Spinal cord (tissue), 10 donors: Measurements from ENCODE around the gene SMC3. TPM values are rescaled to one million over a fixed set of nuclear protein-coding genes. Genes with fewer than 3 reads are reported as not detected.

Experiments
- DNase-seq, 6 donors: peaks; one replicate each; pipeline versions ENCODE4 v3.0.0 to v3.0.0-alpha.2; 2013 to 2015; ENCODE audit warnings: low spot score in 6 of 6, low read depth in 4 of 6
- H3K27ac ChIP-seq: one replicate; pipeline ENCODE4 v1.5.1; 2013; ENCODE audit warnings: low read depth, low read length, control low read depth
- H3K27me3 ChIP-seq: one replicate; pipeline ENCODE4 v1.6.1; 2013; ENCODE audit warnings: low read length; ENCODE audit not compliant: control insufficient read depth, insufficient read depth
- H3K36me3 ChIP-seq: one replicate; pipeline ENCODE4 v1.6.1; 2013; ENCODE audit warnings: low read length; ENCODE audit not compliant: control insufficient read depth, insufficient read depth
- H3K4me1 ChIP-seq: one replicate; pipeline ENCODE4 v1.6.1; 2013; ENCODE audit warnings: low read length; ENCODE audit not compliant: control insufficient read depth, insufficient read depth
- H3K4me3 ChIP-seq: one replicate; pipeline ENCODE4 v1.5.1; 2013; ENCODE audit warnings: low read depth, low read length, control low read depth
- H3K9me3 ChIP-seq: one replicate; pipeline ENCODE4 v1.6.1; 2013; ENCODE audit warnings: low read length; ENCODE audit not compliant: control insufficient read depth, insufficient read depth
- WGBS: methylation state at CpG from one replicate; pipeline ENCODE4 v1.1.5; 2013; ENCODE audit warnings: missing lambda C conversion rate; ENCODE audit not compliant: insufficient coverage; 5-methylcytosine and 5-hydroxymethylcytosine counted together
- polyA plus RNA-seq, 2 donors: library from polyadenylated mRNA; unstranded; fragments of 120-200 nt; gene quantifications; one replicate each; pipeline ENCODE4 v1.2.1, GENCODE V29; 2013; ENCODE audit not compliant: insufficient read length in 2 of 2
- total RNA-seq, 2 donors: library from RNA; depleted of rRNA in 1 of 2; stranded (reverse); fragments of 120-200 nt in 1 of 2; fragments of >200 nt in 1 of 2; gene quantifications; one replicate each; pipeline versions ENCODE4 v1.2.3 to v1.2.4, GENCODE V29; 2013 to 2014
- donor health status: healthy.

Gene SMC3
- total and polyA plus RNA-seq, 4 donors: 41.5 to 70.0 (median 49.6) TPM

- DNase-seq: peak in 2 of 6 donors; percentile 66 to 76
- H3K36me3 ChIP-seq: no peaks in the 10 kb centered on the region
- no peak overlapping the region for H3K27ac ChIP-seq
- no peaks in the 10 kb centered on the region for H3K9me3 ChIP-seq
- no peak overlapping the region for H3K4me3 ChIP-seq
- WGBS: 35% methylated on average over 6 of the region's 9 CpGs
- no peaks in the 10 kb centered on the region for H3K4me1 ChIP-seq
- no peaks in the 10 kb centered on the region for H3K27me3 ChIP-seq
Measured at GRCh38 chr10:110556969-110557601, 10.4 kb upstream of the SMC3 start.

GRCh38 chr10:110558041-110558440 lies 9.5 kb upstream of the SMC3 start:
- WGBS: 96% methylated on average over 2 of the region's 3 CpGs
- H3K4me1 ChIP-seq: no peaks in the 10 kb centered on the region
- H3K27me3 ChIP-seq: no peaks in the 10 kb centered on the region

GRCh38 chr10:110560012-110560411 lies 7.5 kb upstream of the SMC3 start:
- H3K27me3 ChIP-seq: no peaks in the 10 kb centered on the region
- no CpG with 5 or more reads among the region's 8 CpGs for WGBS
- H3K36me3 ChIP-seq: no peaks in the 10 kb centered on the region
- H3K9me3 ChIP-seq: no peaks in the 10 kb centered on the region
- H3K27ac ChIP-seq: no peak overlapping the region
- H3K4me3 ChIP-seq: no peak overlapping the region
- no peaks in the 10 kb centered on the region for H3K4me1 ChIP-seq
- no peak for DNase-seq

More at GRCh38 chr10:110558041-110558440, 9.5 kb upstream of the SMC3 start:
- Histone ChIP-seq H3K36me3 (no peaks in the 10 kb centered on the region), H3K27ac (no peak overlapping the region), H3K9me3 (no peaks in the 10 kb centered on the region), H3K4me3 (no peak overlapping the region)
- DNase-seq: no peak

GRCh38 chr10:110561292-110561691 lies 6.2 kb upstream of the SMC3 start:
- no peak for DNase-seq
- no peaks in the 10 kb centered on the region for H3K9me3 ChIP-seq
- H3K36me3 ChIP-seq: no peaks in the 10 kb centered on the region
- H3K27me3 ChIP-seq: no peaks in the 10 kb centered on the region
- no peak overlapping the region for H3K4me3 ChIP-seq
- peaks cover 1% of the 10 kb centered on the region for H3K4me1 ChIP-seq
- H3K27ac ChIP-seq: no peak overlapping the region
- no CpG with 5 or more reads among the region's 3 CpGs for WGBS

GRCh38 chr10:110562348-110562747 lies 5.1 kb upstream of the SMC3 start:
- no peak for DNase-seq
- H3K9me3 ChIP-seq: no peaks in the 10 kb centered on the region
- H3K27me3 ChIP-seq: no peaks in the 10 kb centered on the region
- no peak overlapping the region for H3K27ac ChIP-seq
- H3K4me3 ChIP-seq: no peak overlapping the region
- peaks cover 5% of the 10 kb centered on the region for H3K4me1 ChIP-seq
- no peaks in the 10 kb centered on the region for H3K36me3 ChIP-seq
- WGBS: no CpG with 5 or more reads among the region's 4 CpGs

GRCh38 chr10:110563132-110563531 lies 4.4 kb upstream of the SMC3 start:
- WGBS: 86% methylated on average over 4 of the region's 8 CpGs
- DNase-seq: no peak
- Histone ChIP-seq H3K27me3 (no peaks in the 10 kb centered on the region), H3K4me1 (peaks cover 5% of the 10 kb centered on the region), H3K27ac (no peak overlapping the region), H3K36me3 (no peaks in the 10 kb centered on the region), H3K9me3 (no peaks in the 10 kb centered on the region), H3K4me3 (no peak overlapping the region)

- peak overlapping the region; percentile 95 for H3K4me3 ChIP-seq
- no peaks in the 10 kb centered on the region for H3K9me3 ChIP-seq
- DNase-seq: no peak
- H3K27ac ChIP-seq: peak overlapping the region; percentile 96
- H3K4me1 ChIP-seq: peaks cover 5% of the 10 kb centered on the region
- H3K36me3 ChIP-seq: no peaks in the 10 kb centered on the region
- no peaks in the 10 kb centered on the region for H3K27me3 ChIP-seq
- WGBS: 21% methylated on average over 11 of the region's 19 CpGs
Measured at GRCh38 chr10:110566472-110567200, 859 bp upstream of the SMC3 start.

GRCh38 chr10:110568055-110568735 lies 700 bp downstream of the SMC3 start:
- WGBS: 0% methylated on average over 40 of the region's 40 CpGs
- peak overlapping the region; percentile 95 for H3K4me3 ChIP-seq
- H3K27ac ChIP-seq: peak overlapping the region; percentile 96
- no peaks in the 10 kb centered on the region for H3K27me3 ChIP-seq
- H3K9me3 ChIP-seq: no peaks in the 10 kb centered on the region
- peaks cover 5% of the 10 kb centered on the region for H3K4me1 ChIP-seq
- no peaks in the 10 kb centered on the region for H3K36me3 ChIP-seq
- peak in 5 of 6 donors; percentile 17 to 73 (median 28) for DNase-seq

GRCh38 chr10:110569122-110569521 lies 1.6 kb downstream of the SMC3 start:
- H3K4me1 ChIP-seq: peaks cover 5% of the 10 kb centered on the region
- H3K36me3 ChIP-seq: no peaks in the 10 kb centered on the region
- no peak for DNase-seq
- no peaks in the 10 kb centered on the region for H3K9me3 ChIP-seq
- no peak overlapping the region for H3K27ac ChIP-seq
- WGBS: no CpG with 5 or more reads among the region's 3 CpGs
- peak overlapping the region; percentile 95 for H3K4me3 ChIP-seq
- no peaks in the 10 kb centered on the region for H3K27me3 ChIP-seq
